K562 (cell line): ENCODE measurements around the gene ELAC1. TPM values are rescaled to one million over a fixed set of nuclear protein-coding genes. Genes with fewer than 3 reads are reported as not detected.

Source experiments
- ATAC-seq: fragments of 200-7000 bp; cut with Tn5 transposase; 3 replicates; pipeline ENCODE4 v1.9.1; 2020; ENCODE audit warnings: moderate library complexity
- BruUV-seq: library from RNA; stranded (reverse); fragments of 400-500 nt; replicated peaks from 2 replicates; lab custom pipeline; 2021; lab: Mats Ljungman, UMichigan
- CTCF ChIA-PET: fragments of 300-600 bp; formaldehyde crosslinking; extraction: SDS; loops from one replicate; lab custom pipeline; 2021; ENCODE audit warnings: low intra/inter-chr PET ratio; lab: Yijun Ruan, JAX
- POLR2A ChIA-PET: fragments of 300-600, 350-650 bp; sonication (Branson Sonifier 250); formaldehyde crosslinking; extraction: SDS; loops from one replicate; lab custom pipeline; 2021; ENCODE audit warnings: antibody characterized with exemption, inconsistent platforms; lab: Yijun Ruan, JAX
- DNase-seq, 4 experiments: peaks; one replicate each; pipeline versions ENCODE4 v3.0.0 to v3.0.0-alpha.2; 2011 to 2018; ENCODE audit warnings: low spot score in 3 of 4, mixed read lengths in 3 of 4; ENCODE audit errors: extremely low read depth in 1 of 4
- FAIRE-seq: peaks from 2 replicates; lab custom pipeline; 2011; peaks lifted over from hg19 to GRCh38; lab: Jason Lieb, UNC
- H2AFZ ChIP-seq: 2 replicates; pipeline ENCODE4 v1.6.0; 2011; ENCODE audit warnings: low read depth, low read length, control low read depth, inconsistent platforms
- H3K27ac ChIP-seq: fragments of 200-600 bp; 3 replicates; pipeline ENCODE4 v1.8.0; 2011; ENCODE audit warnings: low read depth, mild to moderate bottlenecking, control low read depth, inconsistent platforms, low read length, moderate library complexity, mixed read lengths; ENCODE audit errors: extremely low read depth
- H3K27me3 ChIP-seq, 2 experiments: fragments of 300-600 bp in 1 of 2; 2 replicates in 1 of 2; 3 replicates in 1 of 2; pipeline versions ENCODE4 v1.6.0 to v1.8.0; 2011; ENCODE audit warnings: inconsistent platforms in 2 of 2, low read length in 2 of 2, mild to moderate bottlenecking in 1 of 2, mixed read lengths in 1 of 2, moderate library complexity in 1 of 2; ENCODE audit not compliant: control insufficient read depth in 2 of 2, insufficient read depth in 2 of 2
- H3K36me3 ChIP-seq: fragments of 300-600 bp; 3 replicates; pipeline ENCODE4 v1.8.0; 2011; ENCODE audit warnings: mild to moderate bottlenecking, low read length, inconsistent platforms; ENCODE audit not compliant: control insufficient read depth, insufficient read depth
- H3K4me1 ChIP-seq, 2 experiments: fragments of 200-600 bp in 1 of 2; replicated peaks in 1 of 2; 2 replicates in 1 of 2; 3 replicates in 1 of 2; pipeline versions ENCODE4 v1.5.1 to v1.8.0; 2011; ENCODE audit warnings: inconsistent platforms in 2 of 2, low read length in 2 of 2, mild to moderate bottlenecking in 1 of 2, mixed read lengths in 1 of 2, moderate library complexity in 1 of 2; ENCODE audit not compliant: control insufficient read depth in 2 of 2, insufficient read depth in 2 of 2
- H3K4me2 ChIP-seq: 2 replicates; pipeline ENCODE4 v1.6.1; 2011; ENCODE audit warnings: low read length, control low read depth, inconsistent platforms, mixed read lengths; ENCODE audit not compliant: insufficient read depth
- H3K4me3 ChIP-seq: fragments of 200-600 bp; sonication (generic), shearing (Covaris generic); 2 replicates; pipeline ENCODE4 v1.5.1; 2016; ENCODE audit warnings: control low read depth, inconsistent platforms
- H3K79me2 ChIP-seq: fragments of 200-600 bp; 3 replicates; pipeline ENCODE4 v1.8.0; 2011; ENCODE audit warnings: low read length, inconsistent platforms; ENCODE audit not compliant: control insufficient read depth, insufficient read depth
- H3K9ac ChIP-seq, 2 experiments: 2 replicates each; pipeline versions ENCODE4 v1.6.0 to v1.6.1; 2011; ENCODE audit warnings: low read depth in 2 of 2, low read length in 2 of 2, control low read depth in 1 of 2, inconsistent platforms in 1 of 2, mild to moderate bottlenecking in 1 of 2, mixed read lengths in 1 of 2; ENCODE audit not compliant: insufficient read depth in 1 of 2
- H3K9me1 ChIP-seq: one replicate; pipeline ENCODE4 v1.6.0; 2011; ENCODE audit warnings: inconsistent platforms, mild to moderate bottlenecking, low read length, moderate library complexity; ENCODE audit not compliant: control insufficient read depth, insufficient read depth
- H3K9me3 ChIP-seq: replicated peaks from 2 replicates; pipeline ENCODE4 v1.5.1; 2011; ENCODE audit warnings: low read depth, low read length, inconsistent platforms; ENCODE audit not compliant: control insufficient read depth, insufficient read depth
- H4K20me1 ChIP-seq: replicated peaks from 2 replicates; pipeline ENCODE4 v1.6.1; 2011; ENCODE audit warnings: low read length, inconsistent platforms, mixed read lengths; ENCODE audit not compliant: control insufficient read depth, insufficient read depth
- CTCF ChIP-seq, 3 experiments: IDR thresholded peaks in 2 of 3; conservative IDR thresholded peaks in 1 of 3; 2 replicates each; pipeline ENCODE4 v1.5.1; 2011 to 2012; ENCODE audit warnings: low read length in 3 of 3, mild to moderate bottlenecking in 3 of 3, control low read depth in 2 of 3, improper control_type of control experiment in 1 of 3, inconsistent platforms in 1 of 3, low read depth in 1 of 3, mixed read lengths in 1 of 3, moderate library complexity in 1 of 3; ENCODE audit not compliant: insufficient read depth in 2 of 3
- ZNF3 ChIP-seq: fragments of 250-450 bp; sonication (Bioruptor Pico); IDR thresholded peaks from 2 replicates; pipeline ENCODE4 v1.5.0; 2021; ENCODE audit warnings: mild to moderate bottlenecking, moderate library complexity
- ZNF316 ChIP-seq: fragments of 450-650 bp; IDR thresholded peaks from 2 replicates; pipeline ENCODE4 v1.6.1; 2016
- WGBS: fragments of 100-300 bp; shearing (Covaris generic); methylation state at CpG from one replicate; pipeline ENCODE4 v1.1.6; 2016; ENCODE audit warnings: low coverage, mixed read lengths; ENCODE audit not compliant: insufficient coverage; ENCODE audit errors: missing lambda C conversion rate; 5-methylcytosine and 5-hydroxymethylcytosine counted together
- in situ Hi-C: fragments of 300-500 bp; cut with MboI; formaldehyde crosslinking; loops from 4 replicates; pipeline ENCODE4 v1.15.0; 2018; ENCODE audit warnings: inconsistent platforms, mixed read lengths
- intact Hi-C: fragments of 100-400 bp; cut with micrococcal nuclease; formaldehyde crosslinking; loops from 2 replicates; pipeline ENCODE4 v1.14.2; 2022
- polyA plus RNA-seq, 8 experiments: library from polyadenylated mRNA; depleted of rRNA in 4 of 8; stranded (reverse) in 5 of 8; unstranded in 3 of 8; fragments of >200 nt; fragmentation: Nextera tagmentation in 2 of 8; fragmentation: Illumina TruSeq in 1 of 8; extraction: Ambion mirVana in 2 of 8; extraction: Trizol in 1 of 8; gene quantifications; 2 replicates each; pipeline versions ENCODE4 v1.2.1 to v1.2.3, GENCODE V29; 2011 to 2014; ENCODE audit warnings: inconsistent platforms in 1 of 8, missing spikeins in 1 of 8
- total RNA-seq, 7 experiments: library from RNA; depleted of rRNA in 6 of 7; stranded (reverse); fragments of >200 nt in 6 of 7; fragmentation: Illumina TruSeq in 2 of 7; extraction: Trizol in 2 of 7; gene quantifications; 2 replicates each; pipeline versions ENCODE4 v1.2.1 to v1.2.3, GENCODE V29; 2011 to 2021; ENCODE audit warnings: low replicate concordance in 1 of 7

Gene ELAC1
- total and polyA plus RNA-seq, 9 of the 15 experiments (the other 6 are each of a cell fraction or from before 2014, with no cell fraction given) = 3.7 to 7.7 (median 4.9) TPM

GRCh38 chr18:50982802-50983179, 15.0 kb downstream of the ELAC1 start:
- FAIRE-seq = no peak
- H2AFZ ChIP-seq = no peak overlapping the region
- intact Hi-C loops (no loop called here), in situ Hi-C loops (no loop called here)
- no peaks in the 10 kb centered on the region for H3K9me3 ChIP-seq
- no TSS peak for BruUV-seq
- H3K9me1 ChIP-seq = no peaks in the 10 kb centered on the region
- WGBS = 88% methylated on average over 2 of the region's 3 CpGs
- H4K20me1 ChIP-seq = no peaks in the 10 kb centered on the region
- H3K79me2 ChIP-seq = no peaks in the 10 kb centered on the region
- H3K4me1 ChIP-seq = no peaks in the 10 kb centered on the region
- H3K4me3 ChIP-seq = no peak overlapping the region
- H3K36me3 ChIP-seq = 0 out of 3 replicates have a peak, but pooled peaks cover 2% of the 10 kb centered on the region
- H3K4me2 ChIP-seq = no peak overlapping the region
- no peak overlapping the region for H3K9ac ChIP-seq
- no peaks in the 10 kb centered on the region for H3K27me3 ChIP-seq
- ATAC-seq = no peak
- ChIA-PET POLR2A (no interaction called here), CTCF (interaction anchor here (0.6 kb wide), 1 partner anchor 163 kb away, joined by 5 read pairs; the partner anchor contains the start of gene MRO)
- DNase-seq = no peak
- H3K27ac ChIP-seq = no peak overlapping the region
- TF ChIP-seq CTCF (IDR thresholded peaks at IDR 0.05 in 2 of 3, conservative IDR thresholded peaks at IDR 0.05 in 1 of 3; ENCODE audit: insufficient read depth in 2 of 3, low read depth in 1 of 3, low read length in 3 of 3) (peak in 1 of 3 experiments; percentile 32; a peak in 2 of 6 replicates), ZNF316 (0 out of 2 replicates have a peak, but pooled peaks have one; percentile 0), ZNF3 (CRISPR knock-in tag) (no peak)
